GOT3 (cell line): Measurements from ENCODE around the gene MAML3.

ENCODE experiments used
- DNase-seq: peaks from one replicate; lab custom pipeline; 2025; ENCODE audit warnings: mixed read lengths; lab: John Stamatoyannopoulos, UW

The MAML3 gene

GRCh38 chr4:139756391-139757180 is 397.4 kb downstream of the MAML3 start:
- no peak for DNase-seq

DNA sequence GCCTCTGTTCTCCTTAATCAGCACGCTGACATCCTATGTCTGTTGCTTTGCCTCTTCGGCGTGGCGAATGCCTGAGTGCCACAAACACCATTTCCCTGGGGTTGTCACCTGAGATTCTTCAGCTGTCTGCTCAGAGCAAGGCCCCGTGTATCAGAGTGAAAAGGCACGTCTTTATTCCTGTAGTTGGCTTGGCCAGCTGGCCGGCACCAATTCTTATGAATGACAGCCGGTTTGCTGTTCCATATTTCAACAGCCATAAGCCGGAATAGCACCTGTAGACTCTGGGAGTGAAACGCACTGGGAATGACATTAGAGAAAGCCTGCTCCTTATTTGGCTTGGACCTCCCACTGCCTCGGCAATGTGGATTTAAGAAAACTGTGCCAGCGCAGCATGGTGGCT is 399.0 kb downstream of the MAML3 start:
- DNase-seq: no peak

DNA sequence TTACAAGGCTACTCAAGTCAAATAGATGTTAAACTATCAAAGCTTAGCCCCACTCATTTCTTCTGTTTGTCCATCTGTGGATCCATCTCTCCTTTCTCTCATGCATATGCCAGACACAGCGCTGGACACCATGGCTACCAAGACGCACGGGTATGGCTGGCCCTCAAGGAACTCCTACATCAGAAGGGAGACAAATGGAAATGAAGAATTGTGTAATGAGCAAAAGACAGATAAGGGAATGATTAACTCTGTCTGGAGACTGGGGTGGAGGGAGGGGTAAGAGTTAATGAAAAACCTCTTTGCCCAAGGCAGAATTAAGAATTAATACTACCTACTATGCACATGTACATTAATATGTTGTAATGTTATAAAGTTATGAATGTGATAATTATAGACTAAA is 400.3 kb downstream of the MAML3 start:
- no peak for DNase-seq

GRCh38 chr4:139749835-139750498 is 404.0 kb downstream of the MAML3 start:
- no peak for DNase-seq

DNA sequence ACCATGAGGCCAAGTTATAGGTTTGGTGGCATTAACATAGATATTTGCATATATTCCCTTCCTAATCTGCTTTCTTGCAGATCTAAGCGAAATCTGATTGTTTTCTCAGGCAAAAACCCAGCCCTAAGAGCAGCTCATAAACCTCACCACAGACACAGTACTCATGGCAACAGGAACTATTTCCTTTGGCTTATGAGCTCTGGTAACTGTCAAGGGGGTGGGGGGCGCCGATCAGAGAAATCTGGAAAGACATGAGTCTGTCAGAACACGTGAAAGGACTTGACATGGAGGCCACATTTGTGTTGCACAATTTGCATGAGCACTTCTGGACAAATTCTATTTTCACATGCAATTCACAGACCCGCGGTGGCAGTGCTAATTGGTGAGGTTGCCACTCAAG is 404.6 kb downstream of the MAML3 start:
- no peak for DNase-seq

GRCh38 chr4:139746431-139747171 is 407.4 kb downstream of the MAML3 start:
- no peak for DNase-seq

DNA sequence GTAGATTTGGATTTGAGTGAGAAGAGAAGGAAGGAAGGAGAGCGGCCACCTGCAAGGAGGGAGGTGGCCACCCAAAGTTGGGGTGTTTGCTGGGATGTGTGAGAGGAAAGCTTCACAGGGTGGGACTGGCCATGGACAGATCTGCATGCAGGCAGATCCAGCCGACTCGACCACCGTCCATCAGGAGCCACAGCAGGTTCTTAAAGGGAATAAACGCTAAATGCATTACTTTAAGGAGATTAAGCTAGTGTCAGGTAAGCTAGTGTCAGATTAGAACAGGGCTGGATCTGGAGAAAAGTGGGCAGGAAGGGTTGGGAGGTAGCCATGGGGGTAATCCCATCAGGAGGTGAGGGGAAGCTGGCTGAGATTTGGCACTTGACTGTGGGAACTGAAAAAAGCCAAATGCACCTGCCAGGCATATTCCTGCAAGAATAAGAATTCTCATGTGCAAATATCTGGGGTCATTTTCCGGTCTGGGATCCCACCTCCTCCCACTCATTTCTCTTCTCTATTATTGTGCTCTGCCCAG is 408.8 kb downstream of the MAML3 start:
- no peak for DNase-seq

GRCh38 chr4:139744232-139744631 is 409.8 kb downstream of the MAML3 start:
- DNase-seq: no peak

GRCh38 chr4:139743027-139743426 is 411.0 kb downstream of the MAML3 start:
- no peak for DNase-seq

DNA sequence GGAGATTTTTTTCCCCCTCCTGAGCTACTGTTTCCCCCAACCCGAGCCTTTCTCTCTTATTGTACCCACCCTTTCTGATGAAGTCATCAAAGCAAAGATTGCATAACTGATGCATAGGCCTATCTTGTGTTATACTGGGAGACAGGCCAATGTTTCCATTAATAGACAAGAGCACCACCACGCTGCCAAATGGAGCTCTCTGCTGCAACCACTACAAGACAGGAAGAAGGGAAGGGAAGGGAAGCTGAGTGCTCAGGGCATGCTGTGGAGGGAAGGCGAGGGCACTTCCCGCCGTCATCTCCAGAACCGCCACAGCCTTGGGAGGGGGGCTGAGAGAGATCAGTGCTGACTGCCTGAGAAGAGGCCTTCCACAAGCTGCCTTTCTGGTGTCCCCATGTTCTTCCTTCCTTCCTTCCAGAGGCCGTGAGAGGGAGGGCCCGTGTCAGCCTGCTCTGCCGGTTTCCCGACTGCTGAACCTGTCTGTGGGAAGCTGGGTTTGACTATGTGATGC is 413.4 kb downstream of the MAML3 start:
- no peak for DNase-seq

GRCh38 chr4:139740121-139740520 is 413.9 kb downstream of the MAML3 start:
- no peak for DNase-seq

- no peak for DNase-seq
Measured at GRCh38 chr4:139738846-139739613, 415.0 kb downstream of the MAML3 start.

- no peak for DNase-seq
Measured at GRCh38 chr4:139736661-139737060, 417.3 kb downstream of the MAML3 start.

- no peak for DNase-seq
Measured at GRCh38 chr4:139736274-139736660, 417.7 kb downstream of the MAML3 start.

- DNase-seq: no peak
Measured at GRCh38 chr4:139735381-139736273, 418.4 kb downstream of the MAML3 start.

- peak; percentile 6 for DNase-seq
Measured at GRCh38 chr4:139734875-139735380, 419.1 kb downstream of the MAML3 start.

- DNase-seq: no peak
Measured at GRCh38 chr4:139734201-139734874, 419.6 kb downstream of the MAML3 start.

DNA sequence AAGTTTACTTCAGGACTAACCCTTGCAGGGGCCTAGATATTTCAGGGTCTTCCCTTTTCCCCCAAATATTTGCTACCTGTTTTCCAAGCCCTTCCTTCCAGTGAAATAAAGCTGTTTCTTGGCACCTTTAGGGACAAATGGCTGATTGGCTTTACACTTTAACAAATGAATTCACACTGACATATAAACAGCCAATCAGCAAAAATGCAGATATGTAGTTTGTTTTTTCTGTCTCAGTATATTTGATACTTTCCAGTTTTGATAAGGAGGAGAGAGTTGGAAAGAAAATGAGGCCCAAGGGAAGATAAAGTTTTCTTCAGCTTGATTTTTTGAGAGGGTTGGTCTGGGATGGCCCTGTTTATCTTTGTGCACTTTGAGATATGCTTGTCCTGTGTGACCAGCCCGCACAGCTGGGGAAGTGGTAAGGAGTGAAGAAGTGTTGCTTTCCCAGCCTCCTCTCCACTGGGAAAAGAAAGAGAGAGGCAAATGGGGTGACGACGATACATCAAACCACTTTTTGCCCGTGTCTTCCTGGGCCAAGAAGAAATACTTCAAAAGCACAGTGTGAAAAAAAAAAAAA is 420.9 kb downstream of the MAML3 start:
- DNase-seq: no peak

- no peak for DNase-seq
Measured at GRCh38 chr4:139728840-139729239, 425.1 kb downstream of the MAML3 start.
